ENCODE results near the gene HERC3. TPM values are rescaled to one million over a fixed set of nuclear protein-coding genes. Genes with fewer than 3 reads are reported as not detected.

The HERC3 gene
- total RNA-seq, 1 donor = 15.6 TPM

GRCh38 chr4:88619971-88620370, 27.7 kb downstream of the HERC3 start:
- peaks cover 40% of the 10 kb centered on the region for H3K4me1 ChIP-seq (ENCODE audit: insufficient read depth, low read length)
- no peaks in the 10 kb centered on the region for H4K20me1 ChIP-seq (ENCODE audit: insufficient read depth, low read length)
- H3K27ac ChIP-seq (ENCODE audit: low read depth, low read length) = no peak overlapping the region
- peaks cover 17% of the 10 kb centered on the region for H3K79me2 ChIP-seq (ENCODE audit: insufficient read depth, low read length)
- no peak overlapping the region for H3K4me3 ChIP-seq (ENCODE audit: insufficient read depth, low read length)
- no peak overlapping the region for H2AFZ ChIP-seq (ENCODE audit: low read length)
- H3K4me2 ChIP-seq (ENCODE audit: insufficient read depth, low read length) = no peak overlapping the region
- no peaks in the 10 kb centered on the region for H3K9me3 ChIP-seq (ENCODE audit: low read depth, low read length)
- DNase-seq (ENCODE audit: insufficient read length, low spot score, missing footprints) = no peak
- no peaks in the 10 kb centered on the region for H3K36me3 ChIP-seq (ENCODE audit: insufficient read depth, low read length)
- TF ChIP-seq CTCF (IDR thresholded peaks at IDR 0.05; ENCODE audit: extremely low read depth, low read depth, low read length) = no peak
- no peaks in the 10 kb centered on the region for H3K27me3 ChIP-seq (ENCODE audit: insufficient read depth, low read length)

GRCh38 chr4:88621763-88622327, 29.6 kb downstream of the HERC3 start:
- Histone ChIP-seq H3K27me3 (ENCODE audit: insufficient read depth, low read length) (no peaks in the 10 kb centered on the region), H3K9me3 (ENCODE audit: low read depth, low read length) (no peaks in the 10 kb centered on the region), H2AFZ (ENCODE audit: low read length) (no peak overlapping the region), H3K4me1 (ENCODE audit: insufficient read depth, low read length) (peaks cover 29% of the 10 kb centered on the region), H4K20me1 (ENCODE audit: insufficient read depth, low read length) (no peaks in the 10 kb centered on the region), H3K36me3 (ENCODE audit: insufficient read depth, low read length) (no peaks in the 10 kb centered on the region), H3K27ac (ENCODE audit: low read depth, low read length) (no peak overlapping the region), H3K4me2 (ENCODE audit: insufficient read depth, low read length) (no peak overlapping the region), H3K4me3 (ENCODE audit: insufficient read depth, low read length) (no peak overlapping the region), H3K79me2 (ENCODE audit: insufficient read depth, low read length) (peaks cover 17% of the 10 kb centered on the region)
- no peak for TF ChIP-seq CTCF (IDR thresholded peaks at IDR 0.05; ENCODE audit: extremely low read depth, low read depth, low read length)
- DNase-seq (ENCODE audit: insufficient read length, low spot score, missing footprints) = no peak

GRCh38 chr4:88623097-88623496, 30.8 kb downstream of the HERC3 start:
- Histone ChIP-seq H3K9me3 (ENCODE audit: low read depth, low read length) (no peaks in the 10 kb centered on the region), H3K27me3 (ENCODE audit: insufficient read depth, low read length) (no peaks in the 10 kb centered on the region), H3K4me2 (ENCODE audit: insufficient read depth, low read length) (peak overlapping the region; percentile 18), H3K27ac (ENCODE audit: low read depth, low read length) (peak overlapping the region; percentile 74), H3K79me2 (ENCODE audit: insufficient read depth, low read length) (peaks cover 17% of the 10 kb centered on the region), H2AFZ (ENCODE audit: low read length) (no peak overlapping the region), H4K20me1 (ENCODE audit: insufficient read depth, low read length) (no peaks in the 10 kb centered on the region), H3K4me3 (ENCODE audit: insufficient read depth, low read length) (no peak overlapping the region), H3K36me3 (ENCODE audit: insufficient read depth, low read length) (no peaks in the 10 kb centered on the region), H3K4me1 (ENCODE audit: insufficient read depth, low read length) (peaks cover 23% of the 10 kb centered on the region)
- TF ChIP-seq CTCF (IDR thresholded peaks at IDR 0.05; ENCODE audit: extremely low read depth, low read depth, low read length) = no peak
- peak; percentile 65 for DNase-seq (ENCODE audit: insufficient read length, low spot score, missing footprints)

- Histone ChIP-seq H3K9me3 (ENCODE audit: low read depth, low read length) (no peaks in the 10 kb centered on the region), H3K79me2 (ENCODE audit: insufficient read depth, low read length) (peaks cover 12% of the 10 kb centered on the region), H2AFZ (ENCODE audit: low read length) (peak overlapping the region; percentile 60), H4K20me1 (ENCODE audit: insufficient read depth, low read length) (no peaks in the 10 kb centered on the region), H3K27ac (ENCODE audit: low read depth, low read length) (peak overlapping the region; percentile 78), H3K36me3 (ENCODE audit: insufficient read depth, low read length) (no peaks in the 10 kb centered on the region), H3K27me3 (ENCODE audit: insufficient read depth, low read length) (no peaks in the 10 kb centered on the region), H3K4me1 (ENCODE audit: insufficient read depth, low read length) (peaks cover 33% of the 10 kb centered on the region), H3K4me3 (ENCODE audit: insufficient read depth, low read length) (peak overlapping the region; percentile 34), H3K4me2 (ENCODE audit: insufficient read depth, low read length) (peak overlapping the region; percentile 73)
- no peak for TF ChIP-seq CTCF (IDR thresholded peaks at IDR 0.05; ENCODE audit: extremely low read depth, low read depth, low read length)
- DNase-seq (ENCODE audit: insufficient read length, low spot score, missing footprints) = no peak
Observed at GRCh38 chr4:88628746-88629145, 36.5 kb downstream of the HERC3 start.

All from osteoblast (primary cell).